HepG2 (cell line): ENCODE measurements around the gene VASH2. TPM values are rescaled to one million over a fixed set of nuclear protein-coding genes. Genes with fewer than 3 reads are reported as not detected.
A peak's percentile ranks its signal among the peaks of the same experiment; 100 is the strongest.

Experiments used
- BCL6 ChIP-seq: IDR thresholded peaks from 2 replicates; pipeline ENCODE4 v1.6.1; 2016; ENCODE audit warnings: missing genetic modification reagents, missing compliant biosample characterization
- DR1 ChIP-seq: sonication (generic); formaldehyde crosslinking; IDR thresholded peaks from 2 replicates; pipeline ENCODE4 v1.8.0; 2021; ENCODE audit warnings: mild to moderate bottlenecking, missing genetic modification reagents, inconsistent platforms
- EHMT2 ChIP-seq: fragments of 200-600 bp; sonication (generic); IDR thresholded peaks from 2 replicates; pipeline ENCODE4 v1.7.0; 2017; ENCODE audit warnings: antibody characterized with exemption, low read depth, low read length, borderline replicate concordance
- KDM1A ChIP-seq: IDR thresholded peaks from 2 replicates; pipeline ENCODE4 v1.6.1; 2016; ENCODE audit warnings: missing compliant biosample characterization
- POLR2A ChIP-seq, 2 experiments: IDR thresholded peaks; 2 replicates each; pipeline ENCODE4 v1.6.1; 2011; ENCODE audit warnings: low read depth in 2 of 2, low read length in 2 of 2, mild to moderate bottlenecking in 1 of 2, moderate library complexity in 1 of 2; ENCODE audit not compliant: insufficient read depth in 1 of 2
- SIX4 ChIP-seq: sonication (generic); formaldehyde crosslinking; IDR thresholded peaks from 2 replicates; pipeline ENCODE4 v1.4.0; 2020; ENCODE audit warnings: missing genetic modification reagents
- SMC3 ChIP-seq: IDR thresholded peaks from 2 replicates; pipeline ENCODE4 v1.6.1; 2011; ENCODE audit warnings: low read length, improper control_type of control experiment
- SP2 ChIP-seq: sonication (generic); formaldehyde crosslinking; IDR thresholded peaks from 2 replicates; pipeline ENCODE4 v1.5.1; 2020; ENCODE audit warnings: mild to moderate bottlenecking, missing genetic modification reagents
- TBX2 ChIP-seq: sonication (generic); formaldehyde crosslinking; IDR thresholded peaks from 2 replicates; pipeline ENCODE4 v1.5.0; 2020; ENCODE audit warnings: missing genetic modification reagents, mild to moderate bottlenecking, borderline replicate concordance
- ZBTB33 ChIP-seq: sonication (generic); formaldehyde crosslinking; IDR thresholded peaks from 2 replicates; pipeline ENCODE4 v1.4.0; 2020; ENCODE audit warnings: missing genetic modification reagents
- ZNF17 ChIP-seq: sonication (generic); formaldehyde crosslinking; IDR thresholded peaks from 2 replicates; pipeline ENCODE4 v1.5.0; 2020; ENCODE audit warnings: mild to moderate bottlenecking, missing genetic modification reagents
- ZNF282 ChIP-seq: fragments of 450-650 bp; IDR thresholded peaks from 2 replicates; pipeline ENCODE4 v1.6.1; 2018; ENCODE audit not compliant: partially characterized antibody
- ZNF292 ChIP-seq: sonication (generic); formaldehyde crosslinking; IDR thresholded peaks from 2 replicates; pipeline ENCODE4 v1.8.1; 2022; ENCODE audit warnings: mild to moderate bottlenecking, low read depth, missing genetic modification reagents, borderline replicate concordance
- ZNF329 ChIP-seq: sonication (generic); formaldehyde crosslinking; IDR thresholded peaks from 2 replicates; pipeline ENCODE4 v1.9.0; 2021; ENCODE audit warnings: low read depth, mild to moderate bottlenecking, missing genetic modification reagents
- ZNF501 ChIP-seq: sonication (generic); formaldehyde crosslinking; IDR thresholded peaks from 2 replicates; pipeline ENCODE4 v1.5.1; 2020; ENCODE audit warnings: mild to moderate bottlenecking, moderate library complexity, missing genetic modification reagents
- ZNF724P ChIP-seq: sonication (generic); formaldehyde crosslinking; IDR thresholded peaks from 2 replicates; pipeline ENCODE4 v1.8.0; 2022; ENCODE audit warnings: missing genetic modification reagents, borderline replicate concordance
- polyA plus RNA-seq, 8 experiments: library from polyadenylated mRNA; depleted of rRNA in 3 of 8; stranded (reverse) in 7 of 8; unstranded in 1 of 8; fragments of >200 nt; fragmentation: Illumina TruSeq in 4 of 8; extraction: Trizol in 4 of 8; gene quantifications; 2 replicates each; pipeline versions ENCODE4 v1.2.1 to v1.2.3, GENCODE V29; 2011 to 2016; ENCODE audit warnings: low read depth in 4 of 8, missing spikeins in 1 of 8, mixed read lengths in 1 of 8; ENCODE audit not compliant: insufficient read depth in 1 of 8
- total RNA-seq, 5 experiments: library from RNA; depleted of rRNA; stranded (reverse); fragments of >200 nt; fragmentation: Illumina TruSeq; extraction: Trizol; gene quantifications; 2 replicates each; pipeline ENCODE4 v1.2.3, GENCODE V29; 2016; ENCODE audit warnings: low read depth in 1 of 5
- TF ChIP-seq, protein P1 (sequence below): sonication (generic); formaldehyde crosslinking; IDR thresholded peaks from 2 replicates; pipeline ENCODE4; 2020; ENCODE audit warnings: missing genetic modification reagents, mild to moderate bottlenecking, borderline replicate concordance
- TF ChIP-seq, protein P2 (sequence below): sonication (generic); formaldehyde crosslinking; conservative IDR thresholded peaks from 2 replicates; pipeline ENCODE4 v1.8.1; 2023; ENCODE audit warnings: missing genetic modification reagents
- TF ChIP-seq, protein P3 (sequence below): sonication (generic); formaldehyde crosslinking; IDR thresholded peaks from 2 replicates; pipeline ENCODE4 v1.4.0; 2020; ENCODE audit warnings: missing genetic modification reagents, borderline replicate concordance

Gene VASH2
- total and polyA plus RNA-seq, 2 of the 13 experiments (the other 11 are each of a cell fraction or from before 2014, with no cell fraction given): 0.44 to 1.00 TPM

GRCh38 chr1:212950243-212951125, at the start of gene VASH2 (continued):
- peak; percentile 19; the same call in 1 of the 2 replicates for TF ChIP-seq ZNF501
- no peak for TF ChIP-seq ZNF329 (CRISPR knock-in tag)
- TF ChIP-seq EHMT2: no peak
- TF ChIP-seq SP2 (CRISPR knock-in tag): peak; percentile 56
- TF ChIP-seq, protein P1, sequence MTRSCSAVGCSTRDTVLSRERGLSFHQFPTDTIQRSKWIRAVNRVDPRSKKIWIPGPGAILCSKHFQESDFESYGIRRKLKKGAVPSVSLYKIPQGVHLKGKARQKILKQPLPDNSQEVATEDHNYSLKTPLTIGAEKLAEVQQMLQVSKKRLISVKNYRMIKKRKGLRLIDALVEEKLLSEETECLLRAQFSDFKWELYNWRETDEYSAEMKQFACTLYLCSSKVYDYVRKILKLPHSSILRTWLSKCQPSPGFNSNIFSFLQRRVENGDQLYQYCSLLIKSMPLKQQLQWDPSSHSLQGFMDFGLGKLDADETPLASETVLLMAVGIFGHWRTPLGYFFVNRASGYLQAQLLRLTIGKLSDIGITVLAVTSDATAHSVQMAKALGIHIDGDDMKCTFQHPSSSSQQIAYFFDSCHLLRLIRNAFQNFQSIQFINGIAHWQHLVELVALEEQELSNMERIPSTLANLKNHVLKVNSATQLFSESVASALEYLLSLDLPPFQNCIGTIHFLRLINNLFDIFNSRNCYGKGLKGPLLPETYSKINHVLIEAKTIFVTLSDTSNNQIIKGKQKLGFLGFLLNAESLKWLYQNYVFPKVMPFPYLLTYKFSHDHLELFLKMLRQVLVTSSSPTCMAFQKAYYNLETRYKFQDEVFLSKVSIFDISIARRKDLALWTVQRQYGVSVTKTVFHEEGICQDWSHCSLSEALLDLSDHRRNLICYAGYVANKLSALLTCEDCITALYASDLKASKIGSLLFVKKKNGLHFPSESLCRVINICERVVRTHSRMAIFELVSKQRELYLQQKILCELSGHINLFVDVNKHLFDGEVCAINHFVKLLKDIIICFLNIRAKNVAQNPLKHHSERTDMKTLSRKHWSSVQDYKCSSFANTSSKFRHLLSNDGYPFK (CRISPR knock-in tag): no peak
- TF ChIP-seq KDM1A (CRISPR knock-in tag): no peak
- TF ChIP-seq POLR2A (IDR thresholded peaks at IDR 0.05; ENCODE audit: insufficient read depth in 1 of 2, low read depth in 2 of 2, low read length in 2 of 2): no peak
- no peak for TF ChIP-seq ZNF724P
- no peak for TF ChIP-seq SIX4
- TF ChIP-seq ZNF17 (CRISPR knock-in tag): no peak
- no peak for TF ChIP-seq BCL6 (CRISPR knock-in tag)
- TF ChIP-seq, protein P2, sequence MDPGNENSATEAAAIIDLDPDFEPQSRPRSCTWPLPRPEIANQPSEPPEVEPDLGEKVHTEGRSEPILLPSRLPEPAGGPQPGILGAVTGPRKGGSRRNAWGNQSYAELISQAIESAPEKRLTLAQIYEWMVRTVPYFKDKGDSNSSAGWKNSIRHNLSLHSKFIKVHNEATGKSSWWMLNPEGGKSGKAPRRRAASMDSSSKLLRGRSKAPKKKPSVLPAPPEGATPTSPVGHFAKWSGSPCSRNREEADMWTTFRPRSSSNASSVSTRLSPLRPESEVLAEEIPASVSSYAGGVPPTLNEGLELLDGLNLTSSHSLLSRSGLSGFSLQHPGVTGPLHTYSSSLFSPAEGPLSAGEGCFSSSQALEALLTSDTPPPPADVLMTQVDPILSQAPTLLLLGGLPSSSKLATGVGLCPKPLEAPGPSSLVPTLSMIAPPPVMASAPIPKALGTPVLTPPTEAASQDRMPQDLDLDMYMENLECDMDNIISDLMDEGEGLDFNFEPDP (CRISPR knock-in tag): no peak
- TF ChIP-seq TBX2: peak; percentile 23; the same call in 1 of the 2 replicates
- TF ChIP-seq, protein P3, sequence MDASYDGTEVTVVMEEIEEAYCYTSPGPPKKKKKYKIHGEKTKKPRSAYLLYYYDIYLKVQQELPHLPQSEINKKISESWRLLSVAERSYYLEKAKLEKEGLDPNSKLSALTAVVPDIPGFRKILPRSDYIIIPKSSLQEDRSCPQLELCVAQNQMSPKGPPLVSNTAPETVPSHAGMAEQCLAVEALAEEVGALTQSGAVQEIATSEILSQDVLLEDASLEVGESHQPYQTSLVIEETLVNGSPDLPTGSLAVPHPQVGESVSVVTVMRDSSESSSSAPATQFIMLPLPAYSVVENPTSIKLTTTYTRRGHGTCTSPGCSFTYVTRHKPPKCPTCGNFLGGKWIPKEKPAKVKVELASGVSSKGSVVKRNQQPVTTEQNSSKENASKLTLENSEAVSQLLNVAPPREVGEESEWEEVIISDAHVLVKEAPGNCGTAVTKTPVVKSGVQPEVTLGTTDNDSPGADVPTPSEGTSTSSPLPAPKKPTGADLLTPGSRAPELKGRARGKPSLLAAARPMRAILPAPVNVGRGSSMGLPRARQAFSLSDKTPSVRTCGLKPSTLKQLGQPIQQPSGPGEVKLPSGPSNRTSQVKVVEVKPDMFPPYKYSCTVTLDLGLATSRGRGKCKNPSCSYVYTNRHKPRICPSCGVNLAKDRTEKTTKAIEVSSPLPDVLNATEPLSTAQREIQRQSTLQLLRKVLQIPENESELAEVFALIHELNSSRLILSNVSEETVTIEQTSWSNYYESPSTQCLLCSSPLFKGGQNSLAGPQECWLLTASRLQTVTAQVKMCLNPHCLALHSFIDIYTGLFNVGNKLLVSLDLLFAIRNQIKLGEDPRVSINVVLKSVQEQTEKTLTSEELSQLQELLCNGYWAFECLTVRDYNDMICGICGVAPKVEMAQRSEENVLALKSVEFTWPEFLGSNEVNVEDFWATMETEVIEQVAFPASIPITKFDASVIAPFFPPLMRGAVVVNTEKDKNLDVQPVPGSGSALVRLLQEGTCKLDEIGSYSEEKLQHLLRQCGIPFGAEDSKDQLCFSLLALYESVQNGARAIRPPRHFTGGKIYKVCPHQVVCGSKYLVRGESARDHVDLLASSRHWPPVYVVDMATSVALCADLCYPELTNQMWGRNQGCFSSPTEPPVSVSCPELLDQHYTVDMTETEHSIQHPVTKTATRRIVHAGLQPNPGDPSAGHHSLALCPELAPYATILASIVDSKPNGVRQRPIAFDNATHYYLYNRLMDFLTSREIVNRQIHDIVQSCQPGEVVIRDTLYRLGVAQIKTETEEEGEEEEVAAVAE: peak; percentile 80
- TF ChIP-seq DR1: peak; percentile 28; the same call in 1 of the 2 replicates
- no peak for TF ChIP-seq ZNF282
- TF ChIP-seq SMC3: no peak
- TF ChIP-seq ZBTB33 (CRISPR knock-in tag): peak; percentile 25; the same call in 1 of the 2 replicates
- TF ChIP-seq ZNF292: no peak
